HG02973 (cell line): ENCODE results near the gene CACNA2D4.

Experiments
- ATAC-seq: cut with Tn5 transposase; IDR thresholded peaks from one replicate; pipeline ENCODE4 v1.9.1; 2021; ENCODE audit warnings: moderate library complexity; ENCODE audit not compliant: unreplicated experiment

CACNA2D4 gene

GRCh38 chr12:1758887-1759286 is 159.6 kb downstream of the CACNA2D4 start:
- ATAC-seq = no peak

GRCh38 chr12:1758376-1758775 is 160.1 kb downstream of the CACNA2D4 start:
- ATAC-seq = no peak

GRCh38 chr12:1750300-1750699 is 168.2 kb downstream of the CACNA2D4 start:
- ATAC-seq = no peak

- no peak for ATAC-seq
Measured at GRCh38 chr12:1749019-1749418, 169.4 kb downstream of the CACNA2D4 start.

- no peak for ATAC-seq
Measured at GRCh38 chr12:1747609-1748008, 170.8 kb downstream of the CACNA2D4 start.

- ATAC-seq = no peak
Measured at GRCh38 chr12:1744932-1745331, 173.5 kb downstream of the CACNA2D4 start.
